Esophagus muscularis mucosa (tissue), 4 donors: ENCODE data around the gene PP2D1. TPM values are rescaled to one million over a fixed set of nuclear protein-coding genes. Genes with fewer than 3 reads are reported as not detected.

ENCODE experiments used
- DNase-seq: peaks from one replicate; pipeline ENCODE4 v3.0.0-alpha.2; 2017; ENCODE audit errors: extremely low spot score
- H3K27ac ChIP-seq, 4 donors: fragments of 200-600 bp; sonication (generic); replicated peaks in 1 of 4; 1 replicate in 3 of 4; 2 replicates in 1 of 4; pipeline ENCODE4 v1.5.1; 2016 to 2019; ENCODE audit warnings: mild to moderate bottlenecking in 1 of 4
- H3K27me3 ChIP-seq, 4 donors: fragments of 200-600 bp; sonication (generic); one replicate each; pipeline versions ENCODE4 v1.5.1 to v1.6.0; 2016 to 2019
- H3K36me3 ChIP-seq, 4 donors: fragments of 200-600 bp; sonication (generic); one replicate each; pipeline ENCODE4 v1.5.1; 2016 to 2019
- H3K4me1 ChIP-seq, 4 donors: fragments of 200-600 bp; sonication (generic); one replicate each; pipeline ENCODE4 v1.5.1; 2016 to 2019
- H3K4me3 ChIP-seq, 4 donors: fragments of 200-600 bp; sonication (generic); 1 replicate in 2 of 4; 2 replicates in 2 of 4; pipeline ENCODE4 v1.5.1; 2016 to 2019; ENCODE audit warnings: mild to moderate bottlenecking in 4 of 4, moderate library complexity in 1 of 4
- H3K9me3 ChIP-seq, 4 donors: fragments of 200-600 bp; sonication (generic); 1 replicate in 3 of 4; 2 replicates in 1 of 4; pipeline ENCODE4 v1.5.1; 2016 to 2019
- CTCF ChIP-seq, 3 experiments: fragments of 200-600 bp in 2 of 3; fragments of 450-650 bp in 1 of 3; sonication (generic) in 2 of 3; IDR thresholded peaks; one replicate each; pipeline ENCODE4 v1.5.1; 2017 to 2019; ENCODE audit warnings: antibody characterized with exemption in 3 of 3, mild to moderate bottlenecking in 2 of 3, moderate library complexity in 1 of 3
- EP300 ChIP-seq: sonication (generic); formaldehyde crosslinking; IDR thresholded peaks from one replicate; pipeline ENCODE4 v1.6.1; 2017; ENCODE audit warnings: antibody characterized with exemption
- POLR2A ChIP-seq: fragments of 450-650 bp; IDR thresholded peaks from one replicate; pipeline ENCODE4 v1.6.1; 2017; ENCODE audit warnings: antibody characterized with exemption, moderate library complexity, mild to moderate bottlenecking, low read depth
- POLR2AphosphoS5 ChIP-seq, 2 donors: sonication (generic); formaldehyde crosslinking; IDR thresholded peaks; one replicate each; pipeline ENCODE4 v1.6.1; 2017; ENCODE audit warnings: antibody characterized with exemption in 2 of 2
- WGBS: methylation state at CpG from one replicate; pipeline ENCODE4 v1.1.5; 2018; 5-methylcytosine and 5-hydroxymethylcytosine counted together
- intact Hi-C: fragments of 100-400 bp; cut with DNase I; formaldehyde crosslinking; loops from one replicate; pipeline ENCODE4 v1.15.1; 2023
- small RNA-seq, 3 donors: library from RNA; depleted of rRNA; stranded (forward); fragments of <200 nt; gene quantifications; one replicate each; pipeline ENCODE3, GENCODE V24; 2016
- total RNA-seq, 4 donors: library from RNA; depleted of rRNA; stranded (reverse); fragments of >200 nt; gene quantifications; one replicate each; pipeline versions ENCODE4 v1.1.0 to v1.2.1, GENCODE V29; 2016

The PP2D1 gene
- total RNA-seq, 4 donors from 2014 or later = not detected

DNA sequence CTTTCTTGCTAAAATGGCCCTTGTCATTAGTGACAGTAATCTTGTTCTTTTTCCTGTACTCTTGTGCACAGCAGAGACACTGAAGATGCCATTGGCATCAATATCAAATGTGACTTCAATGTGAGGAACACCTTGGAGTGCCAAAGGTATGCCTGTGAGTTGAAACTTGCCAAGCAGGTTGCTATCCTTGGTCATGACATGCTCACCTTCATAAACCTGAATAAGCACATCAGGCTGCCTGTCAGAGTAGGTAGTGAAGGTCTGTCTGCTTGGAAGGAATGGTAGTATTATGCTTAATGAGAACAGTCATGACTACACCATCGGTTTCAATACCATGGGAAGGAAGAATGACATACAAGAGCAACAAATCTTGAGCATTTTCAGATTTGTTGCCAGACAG, 71.4 kb downstream of the PP2D1 start:
- WGBS = 75% methylated on average over 1 of the region's 1 CpG
- H3K4me1 ChIP-seq = peaks cover 0 to 2% (median 0%) of the 10 kb centered on the region in 4 donors
- intact Hi-C loops = loop anchor here (5.0 kb wide), 1 partner anchor 48 kb away; no protein-coding TSS in a partner anchor

GRCh38 chr3:19938295-19938627, 73.8 kb downstream of the PP2D1 start:
- H3K36me3 ChIP-seq = no peaks in the 10 kb centered on the region
- DNase-seq = no peak
- no peak overlapping the region for H3K27ac ChIP-seq
- peaks cover 0 to 8% (median 0%) of the 10 kb centered on the region in 4 donors for H3K27me3 ChIP-seq
- H3K4me1 ChIP-seq = no peaks in the 10 kb centered on the region
- no peak overlapping the region for H3K4me3 ChIP-seq
- intact Hi-C loops = no loop called here
- TF ChIP-seq CTCF (IDR thresholded peaks at IDR 0.05) (no peak), EP300 (no peak), POLR2A (no peak), POLR2AphosphoS5 (IDR thresholded peaks at IDR 0.05) (no peak)
- 77% methylated on average over 1 of the region's 1 CpG for WGBS
- H3K9me3 ChIP-seq = no peaks in the 10 kb centered on the region

More for the DNA sequence above, 71.4 kb downstream of the PP2D1 start:
- H3K36me3 ChIP-seq = no peaks in the 10 kb centered on the region
- no peak for DNase-seq
- TF ChIP-seq CTCF (IDR thresholded peaks at IDR 0.05) = no peak
- TF ChIP-seq POLR2AphosphoS5 (IDR thresholded peaks at IDR 0.05) = no peak
- no peak for TF ChIP-seq POLR2A
- TF ChIP-seq EP300 = no peak
- H3K9me3 ChIP-seq = no peaks in the 10 kb centered on the region
- no peak overlapping the region for H3K4me3 ChIP-seq
- H3K27ac ChIP-seq = no peak overlapping the region
- no peaks in the 10 kb centered on the region for H3K27me3 ChIP-seq

DNA sequence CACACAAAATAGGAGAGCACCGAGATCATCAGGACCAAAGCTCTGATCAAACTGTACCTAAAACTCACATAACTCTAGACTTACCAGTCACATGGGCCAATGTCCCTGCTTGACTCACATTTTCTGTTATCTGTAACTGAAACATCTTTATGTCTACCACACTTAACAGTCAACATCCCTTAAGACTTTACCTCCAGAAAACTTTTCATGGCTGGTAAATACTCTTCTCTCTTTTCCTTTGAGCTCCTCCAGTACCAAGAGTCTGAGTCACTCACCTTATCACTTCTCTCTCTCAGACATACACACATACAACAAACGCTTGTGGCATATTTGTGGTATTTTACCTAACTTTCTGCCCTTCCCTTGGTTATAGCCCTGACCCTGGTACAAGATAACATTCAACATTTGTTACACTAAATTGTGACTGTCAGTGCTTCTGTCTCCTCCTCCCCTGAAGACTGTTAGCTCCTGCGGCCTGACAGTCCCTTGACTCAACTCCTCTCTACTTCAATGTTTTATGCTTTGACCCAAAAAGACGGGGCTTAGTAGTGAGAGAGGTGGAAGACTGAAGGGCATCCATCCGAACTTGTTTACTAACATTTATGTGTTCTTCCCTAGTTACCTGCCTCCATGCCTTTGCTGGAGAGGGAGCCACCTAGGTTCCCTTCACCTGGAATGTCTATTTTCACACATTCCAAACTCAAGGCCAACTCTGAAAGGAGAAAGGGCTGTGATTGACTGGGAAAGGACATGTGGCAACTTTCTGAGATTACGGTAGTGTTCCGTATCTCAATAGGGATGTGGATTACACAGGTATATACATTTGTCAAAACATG, 74.4 kb downstream of the PP2D1 start:
- H3K27ac ChIP-seq = no peak overlapping the region
- H3K27me3 ChIP-seq = peaks cover 0 to 10% (median 0%) of the 10 kb centered on the region in 4 donors
- H3K36me3 ChIP-seq = no peaks in the 10 kb centered on the region
- intact Hi-C loops = no loop called here
- no peaks in the 10 kb centered on the region for H3K4me1 ChIP-seq
- 86% methylated on average over 7 of the region's 7 CpGs for WGBS
- DNase-seq = no peak
- H3K4me3 ChIP-seq = no peak overlapping the region
- no peaks in the 10 kb centered on the region for H3K9me3 ChIP-seq
- TF ChIP-seq CTCF (IDR thresholded peaks at IDR 0.05) (no peak), POLR2A (no peak), EP300 (no peak), POLR2AphosphoS5 (IDR thresholded peaks at IDR 0.05) (no peak)

Small RNAs within 50 kb of the gene (small RNA-seq; reads per million reads assigned to genes)
- gene RNU4-85P (0 reads per million in 3 donors), gene RPL39P18 (0 reads per million in 3 donors)

Other genes starting within 250 kb of the PP2D1 start
- 1 to 10 TPM in 1 of 4 donors, under 1 TPM in 2, not detected in 1; 0.50 to 3.7 (median 0.84) TPM for gene EFHB, start 78.0 kb downstream of the PP2D1 start, total RNA-seq
- gene RAB5A, start 65.2 kb downstream of the PP2D1 start, total RNA-seq = 10 to 100 TPM; 74.8 to 92.1 (median 76.4) TPM
- 10 to 100 TPM; 37.8 to 58.5 (median 49.5) TPM for gene KAT2B, start 28.2 kb upstream of the PP2D1 start, total RNA-seq
- under 1 TPM in 1 of 4 donors, not detected in 3; 0.34 TPM for gene SGO1, start 173.9 kb upstream of the PP2D1 start, total RNA-seq